Stimulated activated CD4-positive, alpha-beta T cell treated with anti-CD3 and anti-CD28 coated beads, Interleukin-15, amount 100 ng/mL, for 24 hours (primary cell): ENCODE results near the gene DOK3.
"Not testable (repeated sequence)": the region's sequence is repeated elsewhere in the genome, so short reads cannot be mapped to it uniquely, and the experiment has no call there.

Experiments
- DNase-seq: peaks from one replicate; pipeline ENCODE4 v3.0.0-alpha.2; 2020

Gene DOK3

GRCh38 chr5:177534433-177534832, 24.8 kb upstream of the DOK3 start:
- not testable (repeated sequence) for DNase-seq

GRCh38 chr5:177531209-177531940, 21.7 kb upstream of the DOK3 start:
- DNase-seq = no peak

GRCh38 chr5:177530638-177531037, 21.0 kb upstream of the DOK3 start:
- DNase-seq = no peak

- DNase-seq = no peak
Observed at GRCh38 chr5:177529247-177530203, 19.9 kb upstream of the DOK3 start.

- DNase-seq = no peak
Observed at GRCh38 chr5:177528631-177529030, 19.0 kb upstream of the DOK3 start.

- no peak for DNase-seq
Observed at GRCh38 chr5:177527595-177527994, 18.0 kb upstream of the DOK3 start.

GRCh38 chr5:177526791-177527190, 17.2 kb upstream of the DOK3 start:
- DNase-seq = no peak

GRCh38 chr5:177526191-177526590, 16.6 kb upstream of the DOK3 start:
- DNase-seq = no peak

GRCh38 chr5:177524941-177525655, 15.5 kb upstream of the DOK3 start:
- DNase-seq = no peak

GRCh38 chr5:177524539-177524900, 14.9 kb upstream of the DOK3 start:
- DNase-seq = no peak

GRCh38 chr5:177523711-177524538, 14.3 kb upstream of the DOK3 start:
- DNase-seq = no peak

GRCh38 chr5:177520916-177521513, 11.4 kb upstream of the DOK3 start:
- no peak for DNase-seq

GRCh38 chr5:177520271-177520670, 10.6 kb upstream of the DOK3 start:
- DNase-seq = no peak

GRCh38 chr5:177519463-177520235, 10.0 kb upstream of the DOK3 start:
- DNase-seq = no peak

GRCh38 chr5:177516601-177517568, 7.3 kb upstream of the DOK3 start, which contains the start of gene DDX41:
TSS of gene DDX41 (minus strand) at chr5:177516961. CDS start at chr5:177516945, 16 bp downstream.
- peak; percentile 97 for DNase-seq

GRCh38 chr5:177515580-177515979, 6.0 kb upstream of the DOK3 start:
- DNase-seq = no peak

GRCh38 chr5:177514541-177514940, 4.9 kb upstream of the DOK3 start:
- DNase-seq = no peak

- no peak for DNase-seq
Observed at GRCh38 chr5:177513500-177513899, 3.9 kb upstream of the DOK3 start.

GRCh38 chr5:177512736-177513380, 3.2 kb upstream of the DOK3 start:
- DNase-seq = no peak
